RWPE2 (cell line): ENCODE measurements around the gene CTCF.

Experiments
- ATAC-seq: fragments of 200-7000 bp; cut with Tn5 transposase; 3 replicates; pipeline ENCODE4 v1.9.1; 2021; ENCODE audit warnings: low read depth
- DNase-seq: peaks from one replicate; pipeline ENCODE4 v3.0.0-alpha.2; 2020; ENCODE audit warnings: low spot score
- H3K27ac ChIP-seq: fragments of 450-650 bp; 2 replicates; pipeline ENCODE4 v1.5.1; 2017; ENCODE audit warnings: mild to moderate bottlenecking; ENCODE audit not compliant: poor library complexity, severe bottlenecking
- H3K27me3 ChIP-seq: fragments of 250-450 bp; sonication (Bioruptor Pico); 2 replicates; pipeline ENCODE4 v1.5.1; 2021; ENCODE audit warnings: mild to moderate bottlenecking, moderate library complexity; ENCODE audit not compliant: insufficient read depth, poor library complexity, severe bottlenecking
- H3K36me3 ChIP-seq: fragments of 250-450 bp; sonication (Bioruptor Pico); 2 replicates; pipeline ENCODE4 v1.5.1; 2020; ENCODE audit warnings: low read depth, mild to moderate bottlenecking, moderate library complexity
- H3K4me1 ChIP-seq: fragments of 250-450 bp; sonication (Bioruptor Pico); 2 replicates; pipeline ENCODE4 v1.5.1; 2021; ENCODE audit warnings: mild to moderate bottlenecking, moderate library complexity; ENCODE audit not compliant: insufficient read depth, poor library complexity, severe bottlenecking
- H3K4me3 ChIP-seq: fragments of 250-450 bp; sonication (Bioruptor Pico); 2 replicates; pipeline ENCODE4 v1.5.1; 2021; ENCODE audit warnings: mild to moderate bottlenecking, moderate library complexity; ENCODE audit not compliant: severe bottlenecking
- H3K9me3 ChIP-seq: fragments of 250-450 bp; sonication (Bioruptor Pico); 2 replicates; pipeline ENCODE4 v1.5.1; 2021; ENCODE audit warnings: mild to moderate bottlenecking, moderate library complexity; ENCODE audit not compliant: severe bottlenecking
- TF ChIP-seq, protein P1 (sequence below): fragments of 450-650 bp; IDR thresholded peaks from one replicate; pipeline ENCODE4 v1.5.1; 2017; ENCODE audit warnings: mild to moderate bottlenecking, moderate library complexity; ENCODE audit not compliant: poor library complexity, severe bottlenecking

The CTCF gene

DNA sequence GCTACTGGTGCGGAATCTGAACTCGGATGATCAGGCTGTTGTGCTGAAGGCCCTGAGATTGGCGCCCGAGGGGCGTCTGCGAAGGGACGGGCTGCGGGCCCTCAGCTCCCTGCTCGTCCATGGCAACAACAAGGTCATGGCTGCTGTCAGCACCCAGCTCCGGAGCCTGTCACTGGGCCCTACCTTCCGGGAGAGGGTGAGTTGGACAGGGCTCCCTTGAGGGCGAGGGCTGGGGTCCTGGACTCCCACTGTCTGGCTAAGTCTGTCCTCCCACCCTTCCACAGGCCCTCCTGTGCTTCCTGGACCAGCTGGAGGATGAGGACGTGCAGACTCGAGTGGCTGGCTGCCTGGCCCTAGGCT is 16.7 kb upstream of the CTCF start:
- ATAC-seq (no peak), DNase-seq (no peak)
- Histone ChIP-seq H3K9me3 (no peaks in the 10 kb centered on the region), H3K27ac (no peak overlapping the region), H3K27me3 (no peaks in the 10 kb centered on the region), H3K36me3 (peaks cover 51% of the 10 kb centered on the region), H3K4me1 (peaks cover 5% of the 10 kb centered on the region), H3K4me3 (no peak overlapping the region)
- TF ChIP-seq, protein P1, sequence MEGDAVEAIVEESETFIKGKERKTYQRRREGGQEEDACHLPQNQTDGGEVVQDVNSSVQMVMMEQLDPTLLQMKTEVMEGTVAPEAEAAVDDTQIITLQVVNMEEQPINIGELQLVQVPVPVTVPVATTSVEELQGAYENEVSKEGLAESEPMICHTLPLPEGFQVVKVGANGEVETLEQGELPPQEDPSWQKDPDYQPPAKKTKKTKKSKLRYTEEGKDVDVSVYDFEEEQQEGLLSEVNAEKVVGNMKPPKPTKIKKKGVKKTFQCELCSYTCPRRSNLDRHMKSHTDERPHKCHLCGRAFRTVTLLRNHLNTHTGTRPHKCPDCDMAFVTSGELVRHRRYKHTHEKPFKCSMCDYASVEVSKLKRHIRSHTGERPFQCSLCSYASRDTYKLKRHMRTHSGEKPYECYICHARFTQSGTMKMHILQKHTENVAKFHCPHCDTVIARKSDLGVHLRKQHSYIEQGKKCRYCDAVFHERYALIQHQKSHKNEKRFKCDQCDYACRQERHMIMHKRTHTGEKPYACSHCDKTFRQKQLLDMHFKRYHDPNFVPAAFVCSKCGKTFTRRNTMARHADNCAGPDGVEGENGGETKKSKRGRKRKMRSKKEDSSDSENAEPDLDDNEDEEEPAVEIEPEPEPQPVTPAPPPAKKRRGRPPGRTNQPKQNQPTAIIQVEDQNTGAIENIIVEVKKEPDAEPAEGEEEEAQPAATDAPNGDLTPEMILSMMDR, result no peak

DNA sequence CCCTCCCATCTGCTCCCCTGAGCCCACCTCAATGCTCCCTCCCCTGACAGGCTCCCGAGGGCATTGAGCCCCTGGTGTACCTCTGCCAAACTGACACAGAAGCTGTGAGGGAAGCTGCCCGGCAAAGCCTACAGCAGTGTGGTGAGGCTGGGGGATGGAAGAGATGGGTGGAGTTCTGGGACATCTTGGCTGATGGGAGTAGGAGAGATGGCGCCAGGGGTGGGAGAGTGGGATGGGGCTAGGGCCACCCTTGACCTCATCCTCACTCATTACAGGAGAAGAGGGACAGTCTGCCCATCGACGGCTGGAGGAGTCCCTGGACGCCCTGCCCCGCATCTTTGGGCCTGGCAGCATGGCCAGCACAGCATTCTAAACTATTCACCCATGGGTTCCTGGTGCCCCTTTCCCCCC is 16.2 kb upstream of the CTCF start:
- Histone ChIP-seq H3K27me3 (no peaks in the 10 kb centered on the region), H3K4me3 (no peak overlapping the region), H3K4me1 (peaks cover 2% of the 10 kb centered on the region), H3K9me3 (no peaks in the 10 kb centered on the region), H3K36me3 (peaks cover 47% of the 10 kb centered on the region), H3K27ac (no peak overlapping the region)
- TF ChIP-seq, protein P1, result no peak
- DNase-seq (no peak), ATAC-seq (no peak)

DNA sequence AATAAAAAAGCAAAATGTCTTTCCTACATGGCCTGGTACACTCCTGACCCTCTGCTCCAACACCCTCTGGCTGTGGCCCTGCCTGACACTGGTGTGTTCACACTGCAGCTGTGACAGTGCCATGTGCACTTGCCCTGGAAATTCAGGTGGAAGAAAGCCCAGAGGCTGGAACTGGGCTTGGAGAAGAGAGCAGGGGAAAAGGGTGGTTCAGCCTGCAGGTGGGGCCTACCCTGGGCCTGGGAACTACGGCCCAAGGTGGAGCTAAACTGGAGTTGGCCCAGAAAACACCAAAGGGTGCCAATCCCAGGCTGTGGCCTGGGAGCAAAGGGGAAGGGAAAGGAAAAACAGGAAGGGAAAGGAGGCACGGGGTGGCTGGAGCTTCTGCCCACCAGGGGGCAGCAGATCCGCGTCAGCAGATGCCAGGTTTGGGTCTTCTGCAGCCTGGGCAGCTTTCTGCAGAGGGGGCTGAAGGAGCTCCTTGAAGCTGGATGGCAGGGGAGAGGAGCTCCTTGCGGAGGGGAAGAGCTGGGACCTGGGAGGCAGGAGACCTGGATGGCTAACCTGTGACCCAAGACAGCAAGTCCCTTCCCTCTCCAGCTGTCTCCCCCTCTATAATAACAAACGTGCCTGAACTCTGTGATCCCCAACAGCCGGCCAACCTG is 15.4 kb upstream of the CTCF start:
- H3K27ac ChIP-seq, result no peak overlapping the region
- peak; percentile 64 for ATAC-seq
- no peaks in the 10 kb centered on the region for H3K4me1 ChIP-seq
- H3K36me3 ChIP-seq, result peaks cover 39% of the 10 kb centered on the region
- TF ChIP-seq, protein P1, result peak; percentile 92
- no peak for DNase-seq
- no peaks in the 10 kb centered on the region for H3K27me3 ChIP-seq
- no peak overlapping the region for H3K4me3 ChIP-seq
- H3K9me3 ChIP-seq, result no peaks in the 10 kb centered on the region

DNA sequence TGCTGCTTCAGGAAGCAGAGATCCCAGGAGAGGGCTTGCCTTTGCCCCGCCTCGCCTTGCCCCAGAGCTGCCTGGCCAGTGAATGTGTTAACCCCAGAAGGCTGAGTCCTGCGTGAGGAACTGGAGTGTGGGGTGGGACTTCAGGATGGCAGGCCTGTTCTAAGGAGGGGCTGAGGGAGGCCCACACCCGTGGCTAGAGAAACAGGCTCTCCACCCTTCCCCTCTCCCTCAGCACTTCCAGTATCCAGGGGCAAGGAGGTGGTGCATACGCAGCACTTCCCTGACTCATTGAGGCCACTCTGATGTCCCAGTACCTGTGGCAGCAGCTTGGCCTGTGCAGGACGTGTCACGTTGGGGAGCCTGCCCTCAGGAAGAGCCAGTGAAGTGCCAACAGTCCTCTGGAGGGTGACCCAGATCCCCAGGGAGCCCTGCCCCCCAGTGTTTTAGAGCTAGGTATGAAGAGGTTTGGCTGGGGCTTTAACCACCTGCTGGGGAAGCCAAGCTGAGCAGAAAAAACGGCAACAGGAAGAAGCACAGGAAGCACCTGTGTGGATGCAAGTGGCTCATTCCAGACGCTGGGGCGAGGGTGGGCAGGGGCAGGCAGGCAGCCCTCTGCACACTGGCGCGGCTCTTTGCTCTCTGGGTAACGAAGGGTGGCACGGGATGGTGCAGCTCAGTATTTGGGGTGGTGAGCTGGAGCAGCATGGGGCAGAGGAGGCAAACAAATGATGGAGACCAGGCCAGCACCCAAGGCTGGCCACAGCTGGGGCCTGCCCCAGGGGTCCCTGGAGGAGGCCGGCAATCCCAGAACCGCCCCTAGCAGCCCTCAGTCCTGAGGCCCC is 14.7 kb upstream of the CTCF start:
- no peak overlapping the region for H3K27ac ChIP-seq
- ATAC-seq (no peak), DNase-seq (no peak)
- H3K4me1 ChIP-seq, result no peaks in the 10 kb centered on the region
- H3K9me3 ChIP-seq, result no peaks in the 10 kb centered on the region
- TF ChIP-seq, protein P1, result no peak
- H3K27me3 ChIP-seq, result no peaks in the 10 kb centered on the region
- no peak overlapping the region for H3K4me3 ChIP-seq
- peaks cover 31% of the 10 kb centered on the region for H3K36me3 ChIP-seq
